ENCODE data around the gene LAMP2. TPM values are rescaled to one million over a fixed set of nuclear protein-coding genes. Genes with fewer than 3 reads are reported as not detected.
A peak's percentile ranks its signal among the peaks of the same experiment; 100 is the strongest.

LAMP2 gene
- total and polyA plus RNA-seq, 7 donors = 12.6 to 92.0 (median 61.8) TPM

DNA sequence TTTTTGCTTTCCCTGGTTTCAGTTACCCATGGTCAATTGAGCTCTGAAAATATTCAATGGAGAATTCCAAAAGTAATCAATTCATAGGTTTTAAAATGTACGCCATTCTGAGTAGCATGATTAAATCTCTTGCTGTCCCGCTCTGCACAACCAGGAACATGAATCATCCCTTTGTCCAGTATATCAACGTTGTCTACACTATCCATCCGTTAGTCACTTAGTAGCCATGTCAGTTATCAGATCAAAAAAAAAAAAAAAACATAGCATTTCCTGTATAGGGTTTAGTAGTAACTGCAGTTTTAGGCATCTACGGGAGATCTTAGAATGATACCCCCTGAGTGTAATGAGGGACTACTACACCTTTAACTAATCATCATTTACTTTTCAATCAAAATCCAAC is 15.1 kb downstream of the LAMP2 start:
- H3K9me3 ChIP-seq = no peaks in the 10 kb centered on the region
- no peak overlapping the region for H3K4me3 ChIP-seq
- intact Hi-C loops (cut with DNase I) = no loop called here
- H3K27ac ChIP-seq = no peak overlapping the region
- DNase-seq = no peak
- WGBS, 2 donors = 58 to 93% methylated on average over 5 of the region's 5 CpGs
- H3K36me3 ChIP-seq = peaks cover 0 to 24% (median 0%) of the 10 kb centered on the region in 4 donors
- no peak for TF ChIP-seq POLR2AphosphoS5 (IDR thresholded peaks at IDR 0.05)
- TF ChIP-seq CTCF (IDR thresholded peaks at IDR 0.05) = no peak
- TF ChIP-seq POLR2A (IDR thresholded peaks at IDR 0.05) = no peak
- TF ChIP-seq EP300 (IDR thresholded peaks at IDR 0.05) = no peak
- peaks cover 0 to 23% (median 16%) of the 10 kb centered on the region in 4 donors for H3K4me1 ChIP-seq
- no peaks in the 10 kb centered on the region for H3K27me3 ChIP-seq

- no peak for DNase-seq
- peaks cover 0 to 5% (median 4%) of the 10 kb centered on the region in 4 donors for H3K4me1 ChIP-seq
- TF ChIP-seq POLR2AphosphoS5 (IDR thresholded peaks at IDR 0.05) (no peak), POLR2A (IDR thresholded peaks at IDR 0.05) (no peak), CTCF (IDR thresholded peaks at IDR 0.05) (peak in 1 of 4 experiments; percentile 15), EP300 (IDR thresholded peaks at IDR 0.05) (no peak)
- H3K27me3 ChIP-seq = no peaks in the 10 kb centered on the region
- intact Hi-C loops (cut with DNase I) = no loop called here
- WGBS, 2 donors = 36 to 53% methylated on average over 3 of the region's 3 CpGs
- H3K9me3 ChIP-seq = no peaks in the 10 kb centered on the region
- peaks cover 0 to 32% (median 0%) of the 10 kb centered on the region in 4 donors for H3K36me3 ChIP-seq
- no peak overlapping the region for H3K27ac ChIP-seq
- no peak overlapping the region for H3K4me3 ChIP-seq
These were observed 17.0 kb downstream of the LAMP2 start for GRCh38 chrX:120452131-120452530.

DNA sequence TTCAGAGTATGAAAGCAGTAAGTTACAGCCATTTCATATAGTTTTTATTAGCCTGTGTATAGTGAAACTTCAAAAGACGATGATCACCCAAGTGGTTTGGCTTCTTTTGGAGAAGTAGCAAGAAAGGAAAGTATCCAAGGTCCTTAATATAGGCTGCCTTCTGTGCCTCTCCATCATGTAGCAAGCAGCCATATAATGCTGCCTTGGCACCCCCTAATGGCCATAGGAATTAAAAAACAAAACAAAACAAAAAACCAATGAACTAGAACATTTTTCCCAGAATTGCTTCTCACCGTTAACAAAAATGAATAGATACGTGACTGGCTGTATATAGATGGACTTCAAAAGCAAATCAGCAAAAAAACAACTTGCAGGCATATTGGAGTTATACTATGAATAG is 18.9 kb downstream of the LAMP2 start:
- Histone ChIP-seq H3K27me3 (no peaks in the 10 kb centered on the region), H3K4me1 (peaks cover 0 to 11% (median 6%) of the 10 kb centered on the region in 4 donors), H3K9me3 (no peaks in the 10 kb centered on the region), H3K36me3 (peaks cover 0 to 24% (median 0%) of the 10 kb centered on the region in 4 donors), H3K27ac (no peak overlapping the region), H3K4me3 (no peak overlapping the region)
- intact Hi-C loops (cut with DNase I) = no loop called here
- no peak for DNase-seq
- no peak for TF ChIP-seq CTCF (IDR thresholded peaks at IDR 0.05)
- TF ChIP-seq POLR2AphosphoS5 (IDR thresholded peaks at IDR 0.05) = no peak
- no peak for TF ChIP-seq POLR2A (IDR thresholded peaks at IDR 0.05)
- no peak for TF ChIP-seq EP300 (IDR thresholded peaks at IDR 0.05)
- WGBS, 2 donors = 65 to 85% methylated on average over 3 of the region's 3 CpGs

GRCh38 chrX:120446498-120446897 is 22.6 kb downstream of the LAMP2 start:
- no peaks in the 10 kb centered on the region for H3K27me3 ChIP-seq
- 19 to 59% methylated on average over 8 of the region's 8 CpGs for WGBS, 2 donors
- DNase-seq = no peak
- H3K36me3 ChIP-seq = peaks cover 0 to 29% (median 0%) of the 10 kb centered on the region in 4 donors
- intact Hi-C loops (cut with DNase I) = no loop called here
- H3K4me1 ChIP-seq = peaks cover 0 to 11% (median 6%) of the 10 kb centered on the region in 4 donors
- no peaks in the 10 kb centered on the region for H3K9me3 ChIP-seq
- H3K4me3 ChIP-seq = no peak overlapping the region
- H3K27ac ChIP-seq = peak overlapping the region in 3 of 4 donors; percentile 5 to 48 (median 37)
- TF ChIP-seq POLR2AphosphoS5 (IDR thresholded peaks at IDR 0.05) (peak in 3 of 4 donors; percentile 11 to 24 (median 22)), EP300 (IDR thresholded peaks at IDR 0.05) (no peak)

GRCh38 chrX:120439921-120440320 is 29.2 kb downstream of the LAMP2 start:
- 76 to 88% methylated on average over 3 of the region's 3 CpGs for WGBS, 2 donors
- intact Hi-C loops (cut with DNase I) = no loop called here
- Histone ChIP-seq H3K4me1 (no peaks in the 10 kb centered on the region), H3K27me3 (no peaks in the 10 kb centered on the region), H3K4me3 (no peak overlapping the region), H3K36me3 (peaks cover 0 to 21% (median 0%) of the 10 kb centered on the region in 4 donors), H3K9me3 (no peaks in the 10 kb centered on the region), H3K27ac (no peak overlapping the region)
- DNase-seq = no peak
- no peak for TF ChIP-seq POLR2AphosphoS5 (IDR thresholded peaks at IDR 0.05)
- TF ChIP-seq EP300 (IDR thresholded peaks at IDR 0.05) = no peak
- no peak for TF ChIP-seq POLR2A (IDR thresholded peaks at IDR 0.05)
- no peak for TF ChIP-seq CTCF (IDR thresholded peaks at IDR 0.05)

All from sigmoid colon (tissue), 7 donors.